A673 (cell line): Measurements from ENCODE around the gene HK1.

Experiments used
- CTCF ChIP-seq: fragments of 300-800, 200-600 bp; sonication (generic); conservative IDR thresholded peaks from 2 replicates; pipeline ENCODE4 v1.5.1; 2017; ENCODE audit warnings: low read depth, mild to moderate bottlenecking, antibody characterized with exemption, low read length, moderate library complexity, mixed read lengths
- EZH2 ChIP-seq: fragments of 200-600 bp; sonication (generic); IDR thresholded peaks from 2 replicates; pipeline ENCODE4 v1.6.1; 2017; ENCODE audit warnings: borderline replicate concordance, low read depth, mild to moderate bottlenecking, mixed read lengths, antibody characterized with exemption, low read length; ENCODE audit not compliant: poor library complexity, severe bottlenecking

GRCh38 chr10:69232736-69233480 lies 45.4 kb upstream of the HK1 start:
- TF ChIP-seq CTCF (no peak), EZH2 (no peak)
